HEK293 (cell line): Measurements from ENCODE around the gene CDH6.

Experiments used
- ZBTB8A ChIP-seq: fragments of 450-650 bp; formaldehyde crosslinking; IDR thresholded peaks from 2 replicates; pipeline ENCODE4 v1.5.1; 2016; ENCODE audit warnings: missing biosample characterization, missing genetic modification characterization
- ZNF157 ChIP-seq: fragments of 450-650 bp; formaldehyde crosslinking; IDR thresholded peaks from 2 replicates; pipeline ENCODE4 v1.5.1; 2016; ENCODE audit warnings: missing biosample characterization, missing genetic modification characterization
- ZNF555 ChIP-seq: fragments of 450-650 bp; formaldehyde crosslinking; conservative IDR thresholded peaks from 2 replicates; pipeline ENCODE4 v1.5.1; 2017; ENCODE audit warnings: missing biosample characterization, mild to moderate bottlenecking, missing genetic modification characterization, inconsistent platforms
- ZNF561 ChIP-seq: fragments of 450-650 bp; IDR thresholded peaks from 2 replicates; pipeline ENCODE4 v1.5.1; 2018; ENCODE audit warnings: missing biosample characterization, missing genetic modification characterization, borderline replicate concordance
- TF ChIP-seq, protein P1 (sequence below): fragments of 450-650 bp; formaldehyde crosslinking; IDR thresholded peaks from 2 replicates; pipeline ENCODE4 v1.5.1; 2016; ENCODE audit warnings: missing biosample characterization, missing genetic modification characterization

DNA sequence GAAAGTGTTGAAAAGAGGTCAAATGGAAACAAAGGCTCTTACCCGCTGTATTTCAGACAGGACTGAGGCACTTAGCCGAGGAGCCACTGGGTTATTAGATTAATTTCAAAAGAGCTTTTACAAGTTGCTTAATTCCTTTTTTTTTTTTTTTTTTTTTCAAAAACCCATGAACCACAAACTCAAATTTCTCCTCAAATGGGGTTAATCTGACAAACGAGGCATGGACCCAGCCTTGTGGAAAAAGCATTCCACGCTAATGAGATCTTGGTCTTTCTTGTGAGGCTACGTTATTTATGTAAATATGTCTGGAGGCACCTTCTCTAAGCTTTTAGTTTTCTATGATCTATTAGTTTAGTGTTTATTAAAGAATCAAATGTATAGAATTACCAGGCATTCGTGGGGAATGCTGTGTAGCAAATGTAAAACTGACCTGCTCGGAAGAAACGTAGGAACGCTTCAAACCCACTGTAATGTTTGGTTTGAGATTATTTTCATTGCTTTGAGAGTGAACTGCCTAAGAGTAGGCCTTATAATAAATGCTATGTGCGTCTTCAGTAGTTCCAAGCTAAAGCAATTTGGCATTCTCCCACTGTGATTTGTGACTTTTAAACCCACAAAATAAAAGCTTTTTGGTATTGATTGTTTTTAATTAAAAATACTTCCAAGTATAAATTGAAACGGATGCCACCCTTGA lies 134.7 kb downstream of the CDH6 start:
- TF ChIP-seq ZBTB8A (tag by site-specific recombination) (no peak), ZNF555 (tag by site-specific recombination) (no peak), ZNF561 (tag by site-specific recombination) (no peak), ZNF157 (tag by site-specific recombination) (no peak)
- TF ChIP-seq, protein P1, sequence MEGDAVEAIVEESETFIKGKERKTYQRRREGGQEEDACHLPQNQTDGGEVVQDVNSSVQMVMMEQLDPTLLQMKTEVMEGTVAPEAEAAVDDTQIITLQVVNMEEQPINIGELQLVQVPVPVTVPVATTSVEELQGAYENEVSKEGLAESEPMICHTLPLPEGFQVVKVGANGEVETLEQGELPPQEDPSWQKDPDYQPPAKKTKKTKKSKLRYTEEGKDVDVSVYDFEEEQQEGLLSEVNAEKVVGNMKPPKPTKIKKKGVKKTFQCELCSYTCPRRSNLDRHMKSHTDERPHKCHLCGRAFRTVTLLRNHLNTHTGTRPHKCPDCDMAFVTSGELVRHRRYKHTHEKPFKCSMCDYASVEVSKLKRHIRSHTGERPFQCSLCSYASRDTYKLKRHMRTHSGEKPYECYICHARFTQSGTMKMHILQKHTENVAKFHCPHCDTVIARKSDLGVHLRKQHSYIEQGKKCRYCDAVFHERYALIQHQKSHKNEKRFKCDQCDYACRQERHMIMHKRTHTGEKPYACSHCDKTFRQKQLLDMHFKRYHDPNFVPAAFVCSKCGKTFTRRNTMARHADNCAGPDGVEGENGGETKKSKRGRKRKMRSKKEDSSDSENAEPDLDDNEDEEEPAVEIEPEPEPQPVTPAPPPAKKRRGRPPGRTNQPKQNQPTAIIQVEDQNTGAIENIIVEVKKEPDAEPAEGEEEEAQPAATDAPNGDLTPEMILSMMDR = no peak
